Colonic mucosa (tissue), 4 donors: ENCODE measurements around the gene PEPD. TPM values are rescaled to one million over a fixed set of nuclear protein-coding genes. Genes with fewer than 3 reads are reported as not detected.

Experiments used
- DNase-seq: peaks from one replicate; pipeline ENCODE4 v3.0.0-alpha.2; 2020
- H3K27ac ChIP-seq: fragments of 200-600 bp; one replicate; pipeline ENCODE4 v1.8.0; 2021
- H3K27me3 ChIP-seq: fragments of 200-600 bp; one replicate; pipeline ENCODE4 v1.8.0; 2021
- H3K36me3 ChIP-seq: fragments of 200-600 bp; one replicate; pipeline ENCODE4 v1.8.0; 2021
- H3K4me1 ChIP-seq: fragments of 200-600 bp; one replicate; pipeline ENCODE4 v1.8.0; 2021; ENCODE audit warnings: mild to moderate bottlenecking
- H3K4me3 ChIP-seq: fragments of 200-600 bp; one replicate; pipeline ENCODE4 v1.8.0; 2021
- H3K9ac ChIP-seq, 2 donors: one replicate each; pipeline ENCODE4 v1.7.0; 2013; ENCODE audit warnings: control low read depth in 2 of 2, low read depth in 2 of 2, low read length in 2 of 2
- H3K9me3 ChIP-seq: fragments of 200-600 bp; one replicate; pipeline ENCODE4 v1.8.0; 2021
- intact Hi-C: fragments of 100-400 bp; cut with DNase I; formaldehyde crosslinking; loops from one replicate; pipeline ENCODE4 v1.14.1; 2022
- total RNA-seq, 2 donors: library from RNA; stranded (reverse); fragmentation: NEBNext Ultra II Directional in 1 of 2; extraction: Animal tissue kit (Norgen Biotek cat#: 25700) in 1 of 2; gene quantifications; one replicate each; pipeline ENCODE4 v1.2.1, GENCODE V29; 2021
- TF ChIP-seq, protein P1 (sequence below): fragments of 200-600 bp; IDR thresholded peaks from one replicate; pipeline ENCODE4 v1.8.0; 2022; ENCODE audit warnings: antibody characterized with exemption, mild to moderate bottlenecking
- donor health status: healthy.
- donor health status: DM: no; HTN: no; CAD: no.
- donor health status: DM: no; HTN: no; CAD: no.

Gene PEPD
- total RNA-seq, 2 donors from 2014 or later = 47.9 to 71.4 TPM

GRCh38 chr19:33446330-33447293 is 75.0 kb downstream of the PEPD start:
- TF ChIP-seq, protein P1, sequence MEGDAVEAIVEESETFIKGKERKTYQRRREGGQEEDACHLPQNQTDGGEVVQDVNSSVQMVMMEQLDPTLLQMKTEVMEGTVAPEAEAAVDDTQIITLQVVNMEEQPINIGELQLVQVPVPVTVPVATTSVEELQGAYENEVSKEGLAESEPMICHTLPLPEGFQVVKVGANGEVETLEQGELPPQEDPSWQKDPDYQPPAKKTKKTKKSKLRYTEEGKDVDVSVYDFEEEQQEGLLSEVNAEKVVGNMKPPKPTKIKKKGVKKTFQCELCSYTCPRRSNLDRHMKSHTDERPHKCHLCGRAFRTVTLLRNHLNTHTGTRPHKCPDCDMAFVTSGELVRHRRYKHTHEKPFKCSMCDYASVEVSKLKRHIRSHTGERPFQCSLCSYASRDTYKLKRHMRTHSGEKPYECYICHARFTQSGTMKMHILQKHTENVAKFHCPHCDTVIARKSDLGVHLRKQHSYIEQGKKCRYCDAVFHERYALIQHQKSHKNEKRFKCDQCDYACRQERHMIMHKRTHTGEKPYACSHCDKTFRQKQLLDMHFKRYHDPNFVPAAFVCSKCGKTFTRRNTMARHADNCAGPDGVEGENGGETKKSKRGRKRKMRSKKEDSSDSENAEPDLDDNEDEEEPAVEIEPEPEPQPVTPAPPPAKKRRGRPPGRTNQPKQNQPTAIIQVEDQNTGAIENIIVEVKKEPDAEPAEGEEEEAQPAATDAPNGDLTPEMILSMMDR = no peak
- DNase-seq = no peak
- Histone ChIP-seq H3K4me1 (no peaks in the 10 kb centered on the region), H3K36me3 (no peaks in the 10 kb centered on the region), H3K27ac (no peak overlapping the region), H3K27me3 (no peaks in the 10 kb centered on the region), H3K9ac (no peak overlapping the region), H3K9me3 (no peaks in the 10 kb centered on the region), H3K4me3 (no peak overlapping the region)
- intact Hi-C loops = no loop called here

DNA sequence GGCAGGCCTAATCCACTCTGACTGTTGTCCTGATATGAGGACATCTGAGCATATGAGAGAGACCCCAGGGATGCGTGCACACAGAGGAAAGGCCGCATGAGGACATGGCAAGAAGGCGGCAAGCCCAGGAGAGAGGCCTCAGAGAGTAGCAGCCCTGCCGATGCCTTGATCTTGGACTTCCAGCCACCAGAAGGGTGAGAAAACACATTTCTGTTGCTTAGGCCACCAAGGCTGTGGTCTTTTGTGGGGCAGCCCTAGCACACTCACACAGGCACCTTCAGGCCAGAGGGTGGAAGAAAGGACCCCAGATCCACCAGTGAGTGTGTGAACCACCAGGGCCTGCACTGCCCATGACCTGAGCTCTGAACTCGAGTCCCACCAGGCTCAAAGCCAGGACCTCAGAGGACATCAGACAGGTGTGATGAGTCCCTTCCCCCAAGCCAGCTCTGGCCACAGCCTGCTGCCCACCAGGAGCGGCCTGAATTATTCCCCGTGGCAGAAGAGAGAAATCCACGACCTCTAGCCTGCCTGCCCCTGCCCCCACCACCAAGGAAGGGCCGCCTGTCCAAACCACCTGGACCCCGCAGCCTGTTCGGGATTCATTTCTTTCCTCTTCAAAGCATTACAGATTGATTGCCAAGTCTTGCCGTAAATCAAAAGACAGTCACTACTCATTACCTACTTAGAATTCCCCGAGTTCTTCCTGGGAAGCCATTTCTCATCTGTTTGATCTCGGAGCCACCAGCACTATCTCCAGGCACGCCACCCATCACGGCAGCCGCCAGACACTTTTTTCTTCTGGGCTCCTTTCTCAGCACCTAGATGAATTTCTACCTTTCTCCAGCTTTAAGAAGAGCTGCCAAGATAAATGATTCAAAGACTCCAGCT is 75.9 kb downstream of the PEPD start:
- H3K9ac ChIP-seq = no peak overlapping the region

GRCh38 chr19:33444562-33445441 is 76.8 kb downstream of the PEPD start:
- Histone ChIP-seq H3K36me3 (no peaks in the 10 kb centered on the region), H3K27me3 (no peaks in the 10 kb centered on the region), H3K9me3 (no peaks in the 10 kb centered on the region), H3K9ac (no peak overlapping the region), H3K4me3 (no peak overlapping the region), H3K27ac (no peak overlapping the region), H3K4me1 (no peaks in the 10 kb centered on the region)
- no peak for DNase-seq
- intact Hi-C loops = no loop called here
- TF ChIP-seq, protein P1 = no peak

More for the DNA sequence above, 75.9 kb downstream of the PEPD start:
- Histone ChIP-seq H3K36me3 (no peaks in the 10 kb centered on the region), H3K9me3 (no peaks in the 10 kb centered on the region), H3K4me3 (no peak overlapping the region), H3K27ac (no peak overlapping the region), H3K4me1 (no peaks in the 10 kb centered on the region), H3K27me3 (no peaks in the 10 kb centered on the region)
- intact Hi-C loops = no loop called here
- DNase-seq = no peak
- TF ChIP-seq, protein P1 = no peak

DNA sequence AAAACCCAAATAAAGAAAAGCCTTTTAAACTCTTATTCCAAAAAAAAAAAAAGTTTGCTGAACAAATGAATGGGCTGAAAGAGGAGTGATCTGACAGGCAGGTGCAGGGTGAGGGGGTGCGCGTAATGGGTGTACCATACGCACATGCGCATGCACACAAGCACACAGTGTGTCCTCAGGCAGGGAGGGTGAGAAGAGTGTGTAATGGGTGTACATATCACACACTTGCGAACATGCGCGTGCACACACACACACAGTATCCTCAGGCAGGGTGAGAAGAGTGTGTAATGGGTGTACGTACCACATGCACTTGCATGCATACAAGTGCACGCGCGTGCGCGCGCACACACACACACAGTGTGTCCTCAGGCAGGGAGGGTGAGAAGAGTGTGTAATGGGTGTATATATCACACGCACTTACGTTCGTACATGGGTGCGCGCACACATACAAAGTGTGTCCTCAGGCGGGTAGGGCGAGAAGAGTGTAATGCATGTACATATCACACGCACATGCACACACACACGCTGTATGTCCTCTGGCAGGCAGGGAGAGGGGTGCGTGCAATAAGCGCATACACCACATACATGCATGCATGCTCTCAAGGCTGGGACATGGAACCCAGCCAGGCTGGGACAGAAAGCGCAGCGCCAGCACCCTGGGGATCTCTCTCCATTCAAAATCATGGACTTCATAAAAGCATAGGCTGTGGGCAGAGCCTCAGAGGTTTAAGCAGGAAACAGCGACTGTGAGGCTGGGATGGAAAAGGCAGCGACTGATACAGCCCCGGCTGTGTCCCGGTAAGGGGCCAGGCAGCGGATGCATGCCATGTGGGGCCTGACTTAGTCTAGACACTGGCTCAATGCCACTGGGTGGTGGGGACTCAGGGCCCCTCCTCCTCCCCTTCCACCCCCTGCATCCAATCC is 77.7 kb downstream of the PEPD start:
- DNase-seq = no peak
- Histone ChIP-seq H3K4me3 (no peak overlapping the region), H3K9ac (no peak overlapping the region), H3K4me1 (no peaks in the 10 kb centered on the region), H3K27ac (no peak overlapping the region), H3K27me3 (no peaks in the 10 kb centered on the region), H3K36me3 (no peaks in the 10 kb centered on the region), H3K9me3 (no peaks in the 10 kb centered on the region)
- TF ChIP-seq, protein P1 = no peak
- intact Hi-C loops = no loop called here
